Pericardium fibroblast (primary cell): Measurements from ENCODE around the gene FYB2. TPM values are rescaled to one million over a fixed set of nuclear protein-coding genes. Genes with fewer than 3 reads are reported as not detected.

Source experiments
- total RNA-seq: library from RNA; depleted of rRNA; stranded (reverse); fragments of >200 nt; gene quantifications from 2 replicates; pipeline ENCODE4 v1.2.3, GENCODE V29; 2015

FYB2 gene, protein sequence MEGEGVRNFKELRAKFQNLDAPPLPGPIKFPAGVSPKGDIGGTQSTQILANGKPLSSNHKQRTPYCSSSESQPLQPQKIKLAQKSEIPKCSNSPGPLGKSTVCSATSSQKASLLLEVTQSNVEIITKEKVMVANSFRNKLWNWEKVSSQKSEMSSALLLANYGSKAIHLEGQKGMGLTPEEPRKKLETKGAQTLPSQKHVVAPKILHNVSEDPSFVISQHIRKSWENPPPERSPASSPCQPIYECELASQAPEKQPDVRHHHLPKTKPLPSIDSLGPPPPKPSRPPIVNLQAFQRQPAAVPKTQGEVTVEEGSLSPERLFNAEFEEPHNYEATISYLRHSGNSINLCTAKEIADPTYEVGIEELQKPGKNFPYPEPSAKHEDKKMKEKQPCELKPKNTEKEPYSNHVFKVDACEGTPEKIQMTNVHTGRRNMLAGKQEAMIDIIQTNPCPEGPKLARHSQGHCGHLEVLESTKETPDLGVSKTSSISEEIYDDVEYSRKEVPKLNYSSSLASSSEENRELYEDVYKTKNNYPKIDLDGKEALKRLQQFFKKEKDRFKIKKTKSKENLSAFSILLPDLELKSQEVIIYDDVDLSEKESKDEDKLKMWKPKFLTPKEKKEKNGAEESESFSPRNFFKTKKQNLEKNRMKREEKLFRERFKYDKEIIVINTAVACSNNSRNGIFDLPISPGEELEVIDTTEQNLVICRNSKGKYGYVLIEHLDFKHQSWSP
- total RNA-seq, result not detected in 2 replicates

DNA sequence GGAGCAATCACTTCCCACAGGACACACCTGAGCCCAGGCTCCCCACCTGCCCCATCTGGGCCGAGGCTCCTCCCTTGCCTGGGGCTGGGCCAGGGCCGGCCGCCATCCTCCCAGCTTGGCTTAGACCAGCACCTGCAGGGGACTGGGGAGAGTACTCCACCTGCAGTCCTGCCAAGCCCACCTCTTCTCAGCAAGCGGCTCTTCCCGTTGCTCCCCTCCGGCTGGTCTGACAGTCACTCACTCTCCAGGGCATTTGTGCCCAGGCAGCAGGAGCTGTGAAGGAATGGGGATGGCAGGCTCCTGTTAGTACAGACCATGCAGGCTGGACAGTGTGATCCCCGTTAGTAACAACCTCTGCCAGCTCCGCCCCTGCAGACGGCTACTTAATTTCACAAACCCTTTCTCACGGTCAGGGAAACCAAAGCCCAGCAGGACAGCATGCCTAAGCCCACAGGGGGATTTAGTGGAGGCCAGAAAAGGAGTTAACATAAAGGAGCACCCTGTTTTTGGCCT lies at the start of gene FYB2:
TSS of gene FYB2 (minus strand) at position 18 of the 513 bp plus-strand sequence. CDS start 114 bp downstream, outside the sequence.

GRCh38 chr1:56854521-56855099 lies 35.4 kb upstream of the FYB2 start, which contains the start of gene C8A:
Gene C8A, plus strand, starts transcription at chr1:56854797. Its CDS starts 105 bp downstream, at chr1:56854902.

Other genes starting within 250 kb of the FYB2 start
- gene PLPP3, start 239.8 kb downstream of the FYB2 start, total RNA-seq, result 179 and 306 TPM in 2 replicates
- 0.12 and 0.17 TPM in 2 replicates for gene PRKAA2, start 174.1 kb downstream of the FYB2 start, total RNA-seq
- not detected in 2 replicates for gene C8A, start 35.4 kb upstream of the FYB2 start, total RNA-seq
- gene C8B, start 146.6 kb upstream of the FYB2 start, total RNA-seq, result not detected in 2 replicates